GM12878 (cell line): ENCODE results near the gene EPHB2. TPM values are rescaled to one million over a fixed set of nuclear protein-coding genes. Genes with fewer than 3 reads are reported as not detected.

Experiments used
- ATAC-seq: fragments of 200-7000 bp; cut with Tn5 transposase; 3 replicates; pipeline ENCODE4 v1.9.1; 2020; ENCODE audit warnings: mild to moderate bottlenecking, moderate library complexity
- BruUV-seq: library from RNA; stranded (reverse); fragments of 400-500 nt; replicated peaks from 2 replicates; lab custom pipeline; 2021; lab: Mats Ljungman, UMichigan
- CTCF ChIA-PET: fragments of 300-600 bp; sonication (Branson Sonifier 250); formaldehyde crosslinking; extraction: SDS; loops from one replicate; lab custom pipeline; 2021; ENCODE audit warnings: inconsistent platforms; lab: Yijun Ruan, JAX
- POLR2A ChIA-PET: fragments of 350-600 bp; formaldehyde crosslinking; extraction: SDS; loops from one replicate; lab custom pipeline; 2021; ENCODE audit warnings: inconsistent platforms; lab: Charles Lee
- RAD21 ChIA-PET: fragments of 300-600 bp; sonication (Branson Sonifier 250); formaldehyde crosslinking; loops from one replicate; lab custom pipeline; 2023; ENCODE audit warnings: antibody characterized with exemption; ENCODE audit not compliant: unreplicated experiment; lab: Charles Lee
- SMC1A ChIA-PET: fragments of 300-600 bp; sonication (Branson Sonifier 250); formaldehyde crosslinking; loops from one replicate; lab custom pipeline; 2023; ENCODE audit not compliant: unreplicated experiment, uncharacterized antibody; lab: Charles Lee
- DNase-seq: peaks from one replicate; pipeline ENCODE4 v3.0.0-alpha.2; 2011; ENCODE audit warnings: low read depth, low spot score
- FAIRE-seq: peaks from 3 replicates; lab custom pipeline; 2011; peaks lifted over from hg19 to GRCh38; lab: Jason Lieb, UNC
- H2AFZ ChIP-seq: 2 replicates; pipeline ENCODE4 v1.6.0; 2011; ENCODE audit warnings: low read depth, low read length, control low read depth; ENCODE audit not compliant: control insufficient read depth
- H3K27ac ChIP-seq: 2 replicates; pipeline ENCODE4 v1.5.1; 2011; ENCODE audit warnings: control low read depth; ENCODE audit not compliant: control insufficient read depth, insufficient read depth
- H3K27me3 ChIP-seq, 2 experiments: replicated peaks in 1 of 2; 2 replicates each; pipeline versions ENCODE4 v1.6.0 to v1.6.1; 2011; ENCODE audit warnings: low read length in 1 of 2; ENCODE audit not compliant: control insufficient read depth in 2 of 2, insufficient read depth in 2 of 2
- H3K36me3 ChIP-seq, 2 experiments: 2 replicates each; pipeline ENCODE4 v1.5.1; 2011; ENCODE audit warnings: low read length in 1 of 2; ENCODE audit not compliant: control insufficient read depth in 2 of 2, insufficient read depth in 2 of 2
- H3K4me1 ChIP-seq: 2 replicates; pipeline ENCODE4 v1.6.1; 2011; ENCODE audit warnings: mild to moderate bottlenecking, low read length, moderate library complexity, mixed read lengths; ENCODE audit not compliant: control insufficient read depth, insufficient read depth
- H3K4me2 ChIP-seq: 2 replicates; pipeline ENCODE4 v1.6.0; 2011; ENCODE audit warnings: control low read depth; ENCODE audit not compliant: control insufficient read depth, insufficient read depth
- H3K4me3 ChIP-seq: fragments of 200-600 bp; sonication (generic); 2 replicates; pipeline ENCODE4 v1.5.1; 2016
- H3K79me2 ChIP-seq: 2 replicates; pipeline ENCODE4 v1.6.0; 2011; ENCODE audit warnings: low read length; ENCODE audit not compliant: control insufficient read depth, insufficient read depth
- H3K9ac ChIP-seq: 2 replicates; pipeline ENCODE4 v1.8.0; 2011; ENCODE audit warnings: low read length, control low read depth, mixed read lengths; ENCODE audit not compliant: control insufficient read depth, insufficient read depth
- H3K9me3 ChIP-seq: replicated peaks from 3 replicates; pipeline ENCODE4 v1.5.1; 2011; ENCODE audit warnings: mild to moderate bottlenecking, low read length; ENCODE audit not compliant: control insufficient read depth, insufficient read depth
- H4K20me1 ChIP-seq: 2 replicates; pipeline ENCODE4 v1.6.0; 2011; ENCODE audit not compliant: control insufficient read depth, insufficient read depth
- ATF7 ChIP-seq: fragments of 450-650 bp; IDR thresholded peaks from 2 replicates; pipeline ENCODE4 v1.6.1; 2016; ENCODE audit warnings: low read depth, mild to moderate bottlenecking
- HCFC1 ChIP-seq: fragments of 150-350 bp; IDR thresholded peaks from 2 replicates; pipeline ENCODE4 v1.6.1; 2014; ENCODE audit warnings: low read length
- IRF4 ChIP-seq: IDR thresholded peaks from 2 replicates; pipeline ENCODE4 v1.6.1; 2011; ENCODE audit warnings: low read depth, low read length
- IRF5 ChIP-seq: fragments of 450-650 bp; IDR thresholded peaks from 2 replicates; pipeline ENCODE4 v1.6.1; 2017; ENCODE audit warnings: borderline replicate concordance
- KDM1A ChIP-seq: fragments of 200-600 bp; sonication (generic); IDR thresholded peaks from 2 replicates; pipeline ENCODE4 v1.6.1; 2016; ENCODE audit warnings: borderline replicate concordance
- MTA3 ChIP-seq: IDR thresholded peaks from 2 replicates; pipeline ENCODE4 v1.6.1; 2012; ENCODE audit warnings: low read length, inconsistent platforms, borderline replicate concordance
- NBN ChIP-seq: fragments of 450-650 bp; IDR thresholded peaks from 2 replicates; pipeline ENCODE4 v1.6.1; 2016
- NR2C2 ChIP-seq: IDR thresholded peaks from 2 replicates; pipeline ENCODE4 v1.6.1; 2011; ENCODE audit warnings: borderline replicate concordance, low read depth; ENCODE audit not compliant: control insufficient read depth, insufficient read length
- POLR2AphosphoS2 ChIP-seq: IDR thresholded peaks from 2 replicates; pipeline ENCODE4 v1.6.1; 2011; ENCODE audit warnings: low read depth, mild to moderate bottlenecking, low read length, improper control_type of control experiment, moderate library complexity
- RBBP5 ChIP-seq: fragments of 200-600 bp; sonication (generic); conservative IDR thresholded peaks from 2 replicates; pipeline ENCODE4 v1.6.1; 2016
- SMC3 ChIP-seq: IDR thresholded peaks from 2 replicates; pipeline ENCODE4 v1.6.1; 2011; ENCODE audit warnings: low read length, improper control_type of control experiment, borderline replicate concordance
- TBL1XR1 ChIP-seq: IDR thresholded peaks from 2 replicates; pipeline ENCODE4 v1.6.1; 2012; ENCODE audit warnings: low read depth, low read length, improper control_type of control experiment
- TCF3 ChIP-seq: IDR thresholded peaks from 2 replicates; pipeline ENCODE4 v1.6.1; 2012; ENCODE audit warnings: low read depth, mild to moderate bottlenecking, low read length, borderline replicate concordance; ENCODE audit not compliant: insufficient read depth
- YY1 ChIP-seq: IDR thresholded peaks from 2 replicates; pipeline ENCODE4 v1.6.1; 2011; ENCODE audit warnings: low read depth, mild to moderate bottlenecking, low read length
- WGBS: methylation state at CpG from one replicate; pipeline ENCODE4 v1.1.6; 2016; ENCODE audit warnings: low lambda C conversion rate; ENCODE audit not compliant: insufficient replicate concordance, insufficient coverage; ENCODE audit errors: missing lambda C conversion rate; 5-methylcytosine and 5-hydroxymethylcytosine counted together
- in situ Hi-C: fragments of 300-500 bp; cut with MboI; formaldehyde crosslinking; loops from 9 replicates; pipeline ENCODE4 v1.14.3; 2018; ENCODE audit warnings: mixed read lengths
- intact Hi-C: fragments of 100-400 bp; cut with micrococcal nuclease; formaldehyde crosslinking; loops from one replicate; pipeline ENCODE4 v1.14.2; 2022; ENCODE audit not compliant: unreplicated experiment
- polyA plus RNA-seq, 11 experiments: library from polyadenylated mRNA; depleted of rRNA in 4 of 11; unstranded in 6 of 11; stranded (reverse) in 5 of 11; fragments of >200 nt; fragmentation: Nextera tagmentation in 4 of 11; fragmentation: Illumina TruSeq in 1 of 11; extraction: Ambion mirVana in 4 of 11; extraction: Trizol in 1 of 11; gene quantifications; 1 replicate in 1 of 11; 2 replicates in 10 of 11; pipeline versions ENCODE4 v1.2.1 to v1.2.3, GENCODE V29; 2011 to 2016; ENCODE audit warnings: inconsistent platforms in 2 of 11, missing spikeins in 2 of 11, low read depth in 1 of 11
- total RNA-seq, 4 experiments: library from RNA; depleted of rRNA in 3 of 4; stranded (reverse); fragments of >200 nt in 3 of 4; fragmentation: Illumina TruSeq in 1 of 4; extraction: Trizol in 1 of 4; gene quantifications; 2 replicates each; pipeline versions ENCODE4 v1.2.1 to v1.2.3, GENCODE V29; 2013 to 2021
- TF ChIP-seq, protein P1 (sequence below): fragments of 450-650 bp; formaldehyde crosslinking; IDR thresholded peaks from 2 replicates; pipeline ENCODE4 v1.4.0; 2020; ENCODE audit warnings: mild to moderate bottlenecking, moderate library complexity

Gene EPHB2
- total and polyA plus RNA-seq, 10 of the 15 experiments (the other 5 are each of a cell fraction or from before 2014, with no cell fraction given) = 0.13 to 3.3 (median 0.92) TPM

DNA sequence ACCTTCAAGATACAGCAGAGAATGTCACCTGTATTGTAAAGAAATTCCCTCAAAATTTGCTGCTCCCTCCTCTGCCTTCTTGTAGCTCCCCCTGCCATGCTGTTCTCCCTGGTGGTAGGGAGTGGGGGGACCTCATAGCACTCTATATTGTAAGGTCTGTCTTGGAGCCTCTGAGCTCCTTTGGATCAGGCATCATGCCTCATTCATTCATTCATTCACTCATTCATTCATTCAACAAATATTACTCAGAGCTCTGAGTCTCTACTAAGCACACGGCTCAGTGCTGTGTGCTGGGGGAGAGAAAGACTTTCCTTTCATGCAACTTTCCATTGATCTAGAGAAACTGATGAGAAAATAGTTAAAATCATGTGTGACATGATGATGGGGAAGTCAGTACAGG lies 27.1 kb upstream of the EPHB2 start:
- Histone ChIP-seq H3K4me1 (no peaks in the 10 kb centered on the region), H3K36me3 (no peaks in the 10 kb centered on the region), H3K27ac (no peak overlapping the region), H3K4me2 (no peak overlapping the region), H3K79me2 (no peaks in the 10 kb centered on the region), H3K9me3 (no peaks in the 10 kb centered on the region)
- 23% methylated on average over 1 of the region's 1 CpG for WGBS
- ChIA-PET SMC1A (interaction anchor here (1.0 kb wide), 1 partner anchor 185 kb away, joined by 3 read pairs; no protein-coding TSS in a partner anchor), RAD21 (no interaction called here), POLR2A (no interaction called here), CTCF (interaction anchor here (0.7 kb wide), 1 partner anchor 22 kb away, joined by 3 read pairs; no protein-coding TSS in a partner anchor)
- DNase-seq (no peak), FAIRE-seq (no peak)
- intact Hi-C loops (no loop called here), in situ Hi-C loops (no loop called here)
- BruUV-seq = no TSS peak
- no peak for TF ChIP-seq NBN
- TF ChIP-seq KDM1A = no peak
- TF ChIP-seq HCFC1 = no peak
- TF ChIP-seq RBBP5 = no peak
- TF ChIP-seq, protein P1, sequence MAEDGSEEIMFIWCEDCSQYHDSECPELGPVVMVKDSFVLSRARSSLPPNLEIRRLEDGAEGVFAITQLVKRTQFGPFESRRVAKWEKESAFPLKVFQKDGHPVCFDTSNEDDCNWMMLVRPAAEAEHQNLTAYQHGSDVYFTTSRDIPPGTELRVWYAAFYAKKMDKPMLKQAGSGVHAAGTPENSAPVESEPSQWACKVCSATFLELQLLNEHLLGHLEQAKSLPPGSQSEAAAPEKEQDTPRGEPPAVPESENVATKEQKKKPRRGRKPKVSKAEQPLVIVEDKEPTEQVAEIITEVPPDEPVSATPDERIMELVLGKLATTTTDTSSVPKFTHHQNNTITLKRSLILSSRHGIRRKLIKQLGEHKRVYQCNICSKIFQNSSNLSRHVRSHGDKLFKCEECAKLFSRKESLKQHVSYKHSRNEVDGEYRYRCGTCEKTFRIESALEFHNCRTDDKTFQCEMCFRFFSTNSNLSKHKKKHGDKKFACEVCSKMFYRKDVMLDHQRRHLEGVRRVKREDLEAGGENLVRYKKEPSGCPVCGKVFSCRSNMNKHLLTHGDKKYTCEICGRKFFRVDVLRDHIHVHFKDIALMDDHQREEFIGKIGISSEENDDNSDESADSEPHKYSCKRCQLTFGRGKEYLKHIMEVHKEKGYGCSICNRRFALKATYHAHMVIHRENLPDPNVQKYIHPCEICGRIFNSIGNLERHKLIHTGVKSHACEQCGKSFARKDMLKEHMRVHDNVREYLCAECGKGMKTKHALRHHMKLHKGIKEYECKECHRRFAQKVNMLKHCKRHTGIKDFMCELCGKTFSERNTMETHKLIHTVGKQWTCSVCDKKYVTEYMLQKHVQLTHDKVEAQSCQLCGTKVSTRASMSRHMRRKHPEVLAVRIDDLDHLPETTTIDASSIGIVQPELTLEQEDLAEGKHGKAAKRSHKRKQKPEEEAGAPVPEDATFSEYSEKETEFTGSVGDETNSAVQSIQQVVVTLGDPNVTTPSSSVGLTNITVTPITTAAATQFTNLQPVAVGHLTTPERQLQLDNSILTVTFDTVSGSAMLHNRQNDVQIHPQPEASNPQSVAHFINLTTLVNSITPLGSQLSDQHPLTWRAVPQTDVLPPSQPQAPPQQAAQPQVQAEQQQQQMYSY (CRISPR knock-in tag) = no peak
- TF ChIP-seq POLR2AphosphoS2 = no peak
- no peak for TF ChIP-seq SMC3
- no peak for TF ChIP-seq TBL1XR1
- TF ChIP-seq MTA3 = no peak
- TF ChIP-seq IRF5 = no peak
- TF ChIP-seq NR2C2 = no peak
- TF ChIP-seq YY1 = no peak
- no peak for TF ChIP-seq TCF3
- no peak for TF ChIP-seq ATF7
- TF ChIP-seq IRF4 = no peak
- TF ChIP-seq, all 136 proteins: peak for 0
- peaks cover 0 to 1% of the 10 kb centered on the region in 2 experiments; a peak in 1 of 4 replicates for H3K27me3 ChIP-seq
- no peak overlapping the region for H3K4me3 ChIP-seq
- ATAC-seq = no peak
- H3K9ac ChIP-seq = no peak overlapping the region
- no peaks in the 10 kb centered on the region for H4K20me1 ChIP-seq
- H2AFZ ChIP-seq = no peak overlapping the region
